Stimulated activated effector memory CD8-positive, alpha-beta T cell treated with anti-CD3 and anti-CD28 coated beads, Interleukin-12 subunit alpha, Interleukin-12 subunit beta, amount 100 ng/mL, for 72 hours (primary cell): ENCODE results near the gene AGMO.
"Not testable (repeated sequence)": the region's sequence is repeated elsewhere in the genome, so short reads cannot be mapped to it uniquely, and the experiment has no call there.

ENCODE experiments used
- ATAC-seq: fragments of 150-1000 bp; cut with Tn5 transposase; 2 replicates; pipeline ENCODE4 v1.10.0; 2021
- DNase-seq, 2 donors: peaks; one replicate each; pipeline ENCODE4 v3.0.0; 2021 to 2022; ENCODE audit warnings: low spot score in 2 of 2
- H3K27ac Mint-ChIP-seq: one replicate; pipeline ENCODE4 v1.8.0; 2022; ENCODE audit warnings: mild to moderate bottlenecking, mixed read lengths
- H3K36me3 Mint-ChIP-seq: one replicate; pipeline ENCODE4 v1.8.0; 2022; ENCODE audit warnings: mild to moderate bottlenecking, mixed read lengths
- H3K4me1 Mint-ChIP-seq: one replicate; pipeline ENCODE4 v1.8.0; 2022; ENCODE audit warnings: mixed read lengths
- H3K4me3 Mint-ChIP-seq: one replicate; pipeline ENCODE4 v1.8.0; 2022; ENCODE audit warnings: mild to moderate bottlenecking, mixed read lengths
- H3K9me3 Mint-ChIP-seq: one replicate; pipeline ENCODE4 v1.8.0; 2022; ENCODE audit warnings: mixed read lengths

The AGMO gene

DNA sequence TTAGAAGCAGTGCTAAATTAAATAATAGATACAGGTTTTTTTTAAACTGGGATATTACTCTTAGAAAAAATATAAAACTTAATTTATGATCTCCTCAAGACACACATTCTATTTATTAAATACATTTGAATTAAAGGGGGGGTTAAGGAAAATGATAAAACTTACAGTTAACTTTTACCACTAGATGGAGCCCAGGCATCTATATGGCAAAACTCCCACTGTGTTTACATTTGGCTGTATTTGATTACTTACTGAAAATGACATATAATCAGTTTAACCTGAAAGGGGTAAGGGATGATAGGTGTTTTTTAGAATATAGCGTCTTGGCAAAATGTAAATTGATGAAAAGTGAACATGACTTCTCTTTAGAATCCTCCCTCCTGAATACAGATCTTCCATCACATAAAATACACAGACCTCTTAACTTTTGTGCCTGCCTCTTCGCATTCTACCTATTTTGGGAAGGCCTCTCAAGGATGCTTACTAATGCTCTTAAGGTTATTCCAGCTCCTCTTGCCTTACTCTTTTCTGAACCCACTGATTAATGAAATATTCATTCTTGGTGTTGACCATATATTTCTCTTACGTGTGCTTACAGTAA, 235.7 kb downstream of the AGMO start:
- Mint-ChIP-seq H3K36me3 (peaks cover 5% of the 10 kb centered on the region), H3K4me1 (no peaks in the 10 kb centered on the region), H3K9me3 (no peaks in the 10 kb centered on the region), H3K4me3 (no peak overlapping the region), H3K27ac (no peak overlapping the region)
- DNase-seq = no peak
- no peak for ATAC-seq

DNA sequence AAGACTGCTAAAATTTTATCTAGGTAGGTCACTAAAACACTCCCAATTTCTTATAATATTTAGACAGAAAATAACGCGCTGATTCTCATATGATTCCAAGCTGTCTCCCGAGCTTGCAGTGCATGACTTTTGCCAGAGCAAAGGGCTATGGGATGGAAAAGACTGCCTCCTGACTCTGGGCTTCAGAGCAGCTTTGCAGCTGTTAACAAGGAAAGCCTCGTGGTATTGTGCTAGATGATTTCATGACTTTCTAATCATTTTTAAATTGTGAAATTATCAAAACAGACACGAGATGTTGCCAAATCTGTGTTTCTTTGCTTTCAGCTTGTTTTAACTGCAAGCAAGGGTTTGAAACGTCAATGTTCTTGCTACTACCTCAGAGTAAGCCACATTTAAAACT, 238.3 kb downstream of the AGMO start:
- Mint-ChIP-seq H3K36me3 (peaks cover 5% of the 10 kb centered on the region), H3K4me1 (no peaks in the 10 kb centered on the region), H3K4me3 (no peak overlapping the region), H3K27ac (no peak overlapping the region), H3K9me3 (peaks cover 3% of the 10 kb centered on the region)
- DNase-seq (no peak), ATAC-seq (no peak)

DNA sequence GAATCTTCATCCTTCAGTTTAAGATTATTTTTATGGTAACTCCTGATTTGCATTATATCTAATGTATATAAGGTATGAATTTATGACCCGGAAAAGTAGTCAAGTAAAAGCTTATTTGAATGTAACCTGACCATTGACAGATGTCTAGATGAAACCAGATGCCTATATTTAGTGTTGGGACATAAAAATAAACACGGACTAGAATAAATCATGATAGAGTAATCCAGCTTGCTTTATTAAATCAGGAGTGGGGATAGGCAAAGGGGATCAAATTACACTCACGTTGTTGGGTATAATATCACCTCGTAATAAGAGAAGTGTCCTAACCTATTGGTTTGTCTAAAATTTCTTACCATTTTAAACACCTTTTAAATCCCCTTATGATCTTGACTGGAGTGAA, 244.6 kb downstream of the AGMO start:
- H3K36me3 Mint-ChIP-seq = no peaks in the 10 kb centered on the region
- no peak overlapping the region for H3K27ac Mint-ChIP-seq
- H3K4me1 Mint-ChIP-seq = no peaks in the 10 kb centered on the region
- DNase-seq = no peak
- H3K9me3 Mint-ChIP-seq = peaks cover 8% of the 10 kb centered on the region
- H3K4me3 Mint-ChIP-seq = no peak overlapping the region
- no peak for ATAC-seq

DNA sequence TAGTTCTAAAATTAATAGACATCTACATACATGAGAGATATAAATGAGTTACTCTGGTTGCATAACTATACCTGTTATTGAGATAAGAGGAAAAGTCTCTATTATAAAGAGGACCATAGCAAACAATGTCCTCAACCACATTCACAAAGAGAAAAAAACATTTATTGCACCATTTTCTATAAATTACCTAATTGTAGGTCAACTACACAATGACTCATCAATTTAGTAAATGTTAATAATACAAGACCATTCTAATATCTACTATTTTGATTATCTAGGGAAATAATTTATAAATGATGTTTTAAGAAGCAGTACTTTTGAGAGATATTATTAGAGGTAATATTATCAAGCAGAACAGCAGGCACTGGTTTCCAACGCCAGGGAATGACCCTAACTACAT, 246.1 kb downstream of the AGMO start:
- DNase-seq = no peak
- Mint-ChIP-seq H3K4me3 (no peak overlapping the region), H3K27ac (no peak overlapping the region), H3K9me3 (peaks cover 11% of the 10 kb centered on the region), H3K36me3 (no peaks in the 10 kb centered on the region), H3K4me1 (no peaks in the 10 kb centered on the region)
- no peak for ATAC-seq

DNA sequence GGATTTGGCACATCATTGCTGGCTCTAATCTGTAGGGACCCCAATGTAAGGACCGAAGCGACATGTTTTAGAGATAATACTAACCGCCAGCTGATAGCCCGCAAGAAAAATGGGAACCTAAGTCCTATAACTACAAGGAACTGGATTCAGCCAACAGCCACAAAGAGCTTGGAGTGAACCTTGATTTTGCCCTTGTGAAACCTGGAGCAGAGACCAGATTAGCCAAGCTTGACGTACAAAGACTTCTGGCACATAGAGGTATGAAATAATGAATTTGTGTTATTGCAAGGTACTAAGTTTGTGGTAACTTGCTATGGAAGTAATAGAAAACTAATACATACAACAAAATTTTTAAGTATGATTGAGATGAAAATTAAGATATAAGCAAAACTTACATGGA, 246.9 kb downstream of the AGMO start:
- Mint-ChIP-seq H3K9me3 (peaks cover 11% of the 10 kb centered on the region), H3K36me3 (no peaks in the 10 kb centered on the region), H3K4me1 (no peaks in the 10 kb centered on the region), H3K27ac (no peak overlapping the region), H3K4me3 (no peak overlapping the region)
- ATAC-seq (no peak), DNase-seq (no peak)

DNA sequence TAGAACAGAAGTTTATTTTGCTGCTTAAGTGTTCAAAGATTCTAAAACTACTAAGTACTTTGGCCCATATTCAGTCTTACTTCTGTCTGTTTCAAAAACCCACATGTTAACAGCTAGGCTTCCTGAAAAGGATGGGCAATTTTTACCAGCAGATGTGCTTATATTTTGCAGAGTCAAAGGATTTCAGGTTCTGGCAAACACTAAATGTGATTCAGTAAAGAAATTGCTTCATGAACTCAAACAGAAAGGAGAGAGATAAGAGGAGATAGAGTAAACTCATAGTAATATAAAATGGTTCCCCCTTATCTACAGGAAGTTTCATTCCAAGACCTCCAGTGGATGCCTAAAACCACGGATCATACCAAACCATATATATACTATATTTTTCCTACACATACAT, 248.5 kb downstream of the AGMO start:
- Mint-ChIP-seq H3K4me1 (no peaks in the 10 kb centered on the region), H3K36me3 (no peaks in the 10 kb centered on the region), H3K9me3 (peaks cover 8% of the 10 kb centered on the region), H3K27ac (no peak overlapping the region), H3K4me3 (no peak overlapping the region)
- DNase-seq (no peak), ATAC-seq (no peak)

DNA sequence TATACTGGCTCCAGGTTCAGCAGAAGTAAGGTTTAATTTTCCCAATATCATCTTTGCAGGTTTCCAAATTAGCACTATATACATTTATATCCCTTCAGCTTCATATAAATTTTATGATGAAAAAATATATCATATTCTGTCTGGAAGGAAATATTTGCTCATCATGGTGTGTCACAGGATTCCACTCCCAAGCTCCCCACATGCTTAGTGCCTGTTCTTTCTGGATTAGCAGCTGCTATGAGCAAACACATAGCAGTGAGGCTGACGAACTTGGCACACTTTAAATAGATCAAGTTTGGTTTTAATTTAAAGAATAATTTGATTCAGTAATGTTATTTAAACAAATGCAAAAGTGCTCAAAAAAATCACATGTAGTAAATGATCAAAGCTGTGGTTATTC, 251.9 kb downstream of the AGMO start:
- H3K27ac Mint-ChIP-seq = no peak overlapping the region
- H3K9me3 Mint-ChIP-seq = peaks cover 8% of the 10 kb centered on the region
- DNase-seq (no peak), ATAC-seq (no peak)
- no peak overlapping the region for H3K4me3 Mint-ChIP-seq
- no peaks in the 10 kb centered on the region for H3K36me3 Mint-ChIP-seq
- no peaks in the 10 kb centered on the region for H3K4me1 Mint-ChIP-seq

DNA sequence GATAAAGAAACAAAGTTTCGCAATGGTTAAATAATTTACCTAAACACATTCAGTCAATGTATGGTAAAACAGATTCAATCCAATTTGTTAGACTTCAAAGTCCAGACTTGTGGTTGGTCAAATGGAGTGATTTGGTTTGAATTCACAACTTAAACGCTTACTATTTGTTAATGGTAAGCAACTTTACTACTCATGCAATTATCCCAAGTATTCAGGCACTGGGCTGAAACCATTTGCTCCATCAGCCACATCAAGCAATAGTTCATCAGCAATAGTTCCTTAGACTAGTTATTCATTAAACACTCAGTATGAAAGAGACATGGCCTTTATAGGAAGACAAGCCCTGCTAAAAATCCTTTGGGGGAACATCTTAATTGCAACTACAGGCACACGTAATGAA, 253.0 kb downstream of the AGMO start:
- Mint-ChIP-seq H3K36me3 (no peaks in the 10 kb centered on the region), H3K4me1 (no peaks in the 10 kb centered on the region), H3K9me3 (peaks cover 4% of the 10 kb centered on the region), H3K27ac (no peak overlapping the region), H3K4me3 (no peak overlapping the region)
- DNase-seq = no peak
- ATAC-seq = no peak

DNA sequence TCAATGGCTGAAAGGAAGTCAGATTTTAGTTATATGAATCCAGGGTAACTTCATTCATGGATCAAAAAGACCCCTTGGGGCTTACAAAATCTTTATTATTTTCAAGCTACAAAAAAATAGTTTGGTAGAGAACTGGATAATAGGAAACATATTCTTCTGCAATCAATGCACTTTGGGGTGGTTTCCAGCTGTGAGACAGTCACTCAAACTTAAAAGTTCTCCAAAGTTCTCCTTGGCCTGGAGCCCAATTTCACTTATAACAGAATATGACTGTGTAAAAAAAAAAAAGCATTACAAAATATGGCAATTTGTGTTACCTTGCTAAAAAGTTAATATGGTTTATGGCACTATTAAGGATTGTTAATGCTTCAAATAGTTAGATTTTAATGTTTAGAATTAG, 255.5 kb downstream of the AGMO start:
- Mint-ChIP-seq H3K36me3 (no peaks in the 10 kb centered on the region), H3K27ac (no peak overlapping the region), H3K9me3 (peaks cover 5% of the 10 kb centered on the region), H3K4me3 (no peak overlapping the region), H3K4me1 (no peaks in the 10 kb centered on the region)
- DNase-seq (no peak), ATAC-seq (no peak)

DNA sequence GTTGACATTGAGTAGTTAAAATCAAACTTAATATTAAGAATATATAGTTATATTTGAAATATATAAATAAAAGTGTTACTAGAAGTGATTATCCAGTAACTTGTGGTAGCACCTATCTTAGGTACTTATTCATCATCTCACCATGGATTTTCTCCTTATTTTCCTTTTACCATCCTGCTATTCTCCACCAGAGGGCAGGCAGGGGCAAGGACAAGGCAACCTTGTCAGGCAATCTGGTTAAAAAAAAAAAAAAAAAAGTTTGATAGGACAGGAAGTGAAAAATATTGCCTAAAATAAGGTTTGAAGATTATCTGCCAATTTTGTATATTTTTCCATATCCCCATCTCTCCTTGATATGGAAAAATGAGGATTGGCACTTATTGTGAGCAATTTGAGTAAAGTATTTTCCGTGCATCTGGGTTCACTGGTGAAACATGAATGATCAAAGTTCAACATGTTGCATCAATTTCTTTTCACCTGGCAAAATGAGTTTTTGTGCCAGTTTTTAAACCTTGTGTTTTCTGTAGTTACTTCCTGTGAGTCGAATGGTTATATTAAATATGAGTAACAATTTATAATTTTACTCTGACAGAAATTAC, 256.7 kb downstream of the AGMO start:
- H3K4me3 Mint-ChIP-seq = no peak overlapping the region
- no peak overlapping the region for H3K27ac Mint-ChIP-seq
- peaks cover 2% of the 10 kb centered on the region for H3K9me3 Mint-ChIP-seq
- DNase-seq (no peak), ATAC-seq (no peak)
- H3K36me3 Mint-ChIP-seq = no peaks in the 10 kb centered on the region
- no peaks in the 10 kb centered on the region for H3K4me1 Mint-ChIP-seq

DNA sequence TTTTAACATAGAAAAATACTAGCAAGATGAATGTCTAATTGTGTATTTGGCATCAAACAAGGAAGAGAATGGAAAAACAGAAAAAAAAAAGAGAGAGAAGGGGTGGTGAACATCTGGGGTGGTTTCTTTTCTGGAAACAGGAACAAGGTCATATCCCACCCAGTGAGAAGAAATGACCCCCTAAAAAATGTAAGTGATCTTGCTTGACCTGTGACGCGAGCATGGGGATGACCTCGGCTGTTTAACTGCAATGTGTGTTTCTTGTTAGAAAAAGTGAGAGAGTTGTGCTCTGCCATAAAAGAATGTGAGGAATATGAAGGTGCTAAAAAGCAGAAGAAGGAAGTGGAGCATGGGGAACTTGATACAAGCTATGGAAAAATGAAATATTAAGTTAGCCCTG, 258.5 kb downstream of the AGMO start:
- Mint-ChIP-seq H3K9me3 (peaks cover 8% of the 10 kb centered on the region), H3K4me1 (no peaks in the 10 kb centered on the region)

DNA sequence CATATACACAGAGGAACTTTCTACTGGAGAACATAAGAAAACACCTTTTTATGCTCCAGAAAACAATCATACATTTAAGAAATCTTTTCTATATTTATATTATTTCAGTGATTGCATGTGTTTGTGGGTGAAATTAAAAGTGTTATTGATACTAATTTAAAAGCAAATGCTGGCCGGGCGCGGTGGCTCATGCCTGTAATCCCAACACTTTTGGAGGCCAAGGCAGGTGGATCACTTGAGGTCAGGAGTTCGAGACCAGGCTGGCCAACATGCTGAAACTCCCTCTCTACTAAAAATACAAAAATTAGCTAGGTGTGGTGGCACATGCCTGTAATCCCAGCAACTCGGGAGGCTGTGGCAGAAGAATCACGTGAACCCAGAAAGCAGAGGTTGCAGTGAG, 260.8 kb downstream of the AGMO start:
- H3K9me3 Mint-ChIP-seq = peaks cover 11% of the 10 kb centered on the region
- not testable (repeated sequence) for H3K27ac Mint-ChIP-seq, H3K36me3 Mint-ChIP-seq, ATAC-seq, DNase-seq, H3K4me1 Mint-ChIP-seq, H3K4me3 Mint-ChIP-seq

More for the DNA sequence above, 258.5 kb downstream of the AGMO start:
- H3K4me3 Mint-ChIP-seq = no peak overlapping the region
- DNase-seq = no peak
- no peaks in the 10 kb centered on the region for H3K36me3 Mint-ChIP-seq
- no peak overlapping the region for H3K27ac Mint-ChIP-seq
- ATAC-seq = no peak

DNA sequence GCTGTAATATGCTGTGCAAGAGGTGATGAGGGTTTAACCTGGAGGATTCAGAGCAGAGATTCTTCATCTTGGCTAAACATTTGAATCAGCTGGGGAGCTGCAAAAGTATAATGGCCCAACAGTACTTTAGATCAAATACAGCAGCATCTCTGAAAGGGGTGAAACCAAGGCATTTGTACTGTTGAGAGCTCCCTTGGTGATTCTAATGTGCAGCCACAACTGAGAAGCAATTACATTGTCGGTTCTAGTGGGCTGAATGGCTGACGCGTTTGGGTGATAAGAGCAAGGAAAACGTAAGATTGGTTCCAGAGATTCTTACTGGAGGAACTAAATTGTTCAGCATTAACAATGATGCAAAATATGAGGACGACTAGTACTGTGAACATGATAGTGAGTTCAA, 269.7 kb downstream of the AGMO start:
- no peaks in the 10 kb centered on the region for H3K36me3 Mint-ChIP-seq
- no peaks in the 10 kb centered on the region for H3K4me1 Mint-ChIP-seq

DNA sequence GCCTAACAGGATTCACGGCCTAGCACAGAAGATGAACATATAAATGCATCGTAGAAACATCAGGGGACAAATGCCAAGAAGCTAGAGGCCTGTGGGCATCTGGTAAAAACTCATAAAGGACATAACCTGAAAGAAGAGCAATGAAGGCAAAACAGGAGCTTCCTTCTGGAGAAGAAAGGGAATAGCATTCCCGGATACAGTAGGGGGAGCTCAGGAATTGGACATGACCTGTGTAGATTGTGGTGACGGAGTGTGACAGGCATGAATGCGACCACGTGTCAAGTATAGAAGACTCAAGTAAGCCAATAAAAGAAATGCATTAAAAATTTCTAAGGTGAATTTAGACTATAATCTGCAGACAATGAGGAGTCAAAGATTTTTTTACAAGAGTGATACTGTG, 270.1 kb downstream of the AGMO start:
- Mint-ChIP-seq H3K36me3 (no peaks in the 10 kb centered on the region), H3K27ac (no peak overlapping the region), H3K4me3 (no peak overlapping the region), H3K9me3 (peaks cover 6% of the 10 kb centered on the region), H3K4me1 (no peaks in the 10 kb centered on the region)
- ATAC-seq = no peak
- no peak for DNase-seq

More for the DNA sequence above, 269.7 kb downstream of the AGMO start:
- ATAC-seq (no peak), DNase-seq (no peak)
- H3K9me3 Mint-ChIP-seq = peaks cover 9% of the 10 kb centered on the region
- no peak overlapping the region for H3K27ac Mint-ChIP-seq
- no peak overlapping the region for H3K4me3 Mint-ChIP-seq

DNA sequence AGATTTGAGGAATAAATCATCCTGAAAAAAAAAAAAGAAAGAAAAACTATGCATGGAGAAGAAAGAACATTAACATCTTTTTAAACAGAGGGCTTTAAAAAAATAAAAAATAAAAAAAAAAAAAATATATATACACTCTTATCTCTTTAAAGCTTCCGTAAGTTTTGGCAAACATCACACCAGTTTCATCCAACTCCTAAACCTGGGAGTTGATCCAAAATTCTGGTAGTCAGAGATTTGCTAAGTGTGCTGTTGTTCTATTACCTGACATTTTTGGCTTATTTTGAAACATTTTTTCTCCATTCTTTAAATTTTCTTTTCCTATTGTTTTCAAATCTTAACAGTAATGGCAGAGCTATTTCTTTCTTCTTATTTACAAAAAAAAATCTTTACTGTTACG, 273.1 kb downstream of the AGMO start:
- no peak overlapping the region for H3K4me3 Mint-ChIP-seq
- ATAC-seq = no peak
- DNase-seq = no peak
- H3K4me1 Mint-ChIP-seq = no peaks in the 10 kb centered on the region
- H3K36me3 Mint-ChIP-seq = no peaks in the 10 kb centered on the region
- no peak overlapping the region for H3K27ac Mint-ChIP-seq
- H3K9me3 Mint-ChIP-seq = peaks cover 18% of the 10 kb centered on the region

DNA sequence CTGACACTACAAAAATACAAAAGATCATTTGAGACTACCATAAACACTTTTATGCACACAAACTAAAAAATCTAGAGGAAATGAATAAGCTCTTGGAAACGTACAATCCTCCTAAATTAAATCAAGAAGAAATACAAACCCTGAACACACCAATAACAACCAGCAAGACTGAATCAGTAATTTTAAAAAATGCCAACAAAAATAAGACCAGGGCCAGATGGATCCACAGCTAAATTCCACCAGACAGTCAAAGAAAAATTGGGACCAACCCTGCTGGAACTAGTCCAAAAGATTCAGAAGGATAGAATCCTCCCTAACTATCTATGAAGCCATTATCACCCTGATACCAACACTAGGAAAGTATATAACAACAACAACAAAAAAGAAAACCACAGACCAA, 277.4 kb downstream of the AGMO start:
- ATAC-seq (no peak), DNase-seq (no peak)
- no peak overlapping the region for H3K4me3 Mint-ChIP-seq
- H3K27ac Mint-ChIP-seq = no peak overlapping the region
- no peaks in the 10 kb centered on the region for H3K4me1 Mint-ChIP-seq
- H3K36me3 Mint-ChIP-seq = no peaks in the 10 kb centered on the region
- peaks cover 19% of the 10 kb centered on the region for H3K9me3 Mint-ChIP-seq
